H1 (cell line): ENCODE measurements around the gene SLCO4A1. TPM values are rescaled to one million over a fixed set of nuclear protein-coding genes. Genes with fewer than 3 reads are reported as not detected.

Experiments used
- BCL11A ChIP-seq, 2 experiments: IDR thresholded peaks; one replicate each; pipeline ENCODE4 v1.6.1; 2011; ENCODE audit warnings: low read depth in 2 of 2, low read length in 2 of 2, mild to moderate bottlenecking in 2 of 2
- polyA plus RNA-seq, 7 experiments: library from polyadenylated mRNA; depleted of rRNA in 3 of 7; stranded (reverse) in 5 of 7; unstranded in 2 of 7; fragments of >200 nt in 5 of 7; fragments of 200-250 nt in 2 of 7; gene quantifications; 1 replicate in 5 of 7; 2 replicates in 1 of 7; 4 replicates in 1 of 7; pipeline versions ENCODE4 v1.2.1 to v1.2.3, GENCODE V29; 2011 to 2013; ENCODE audit warnings: missing spikeins in 2 of 7, mixed read lengths in 2 of 7
- total RNA-seq: library from RNA; stranded (reverse); fragmentation: NEBNext Ultra II Directional; extraction: Animal tissue kit (Norgen Biotek cat#: 25700); gene quantifications from 2 replicates; pipeline ENCODE4 v1.2.1, GENCODE V29; 2021

SLCO4A1 gene
- total and polyA plus RNA-seq, 2 of the 8 experiments (the other 6 are each of a cell fraction or from before 2014, with no cell fraction given): 10.5 to 18.5 TPM

DNA sequence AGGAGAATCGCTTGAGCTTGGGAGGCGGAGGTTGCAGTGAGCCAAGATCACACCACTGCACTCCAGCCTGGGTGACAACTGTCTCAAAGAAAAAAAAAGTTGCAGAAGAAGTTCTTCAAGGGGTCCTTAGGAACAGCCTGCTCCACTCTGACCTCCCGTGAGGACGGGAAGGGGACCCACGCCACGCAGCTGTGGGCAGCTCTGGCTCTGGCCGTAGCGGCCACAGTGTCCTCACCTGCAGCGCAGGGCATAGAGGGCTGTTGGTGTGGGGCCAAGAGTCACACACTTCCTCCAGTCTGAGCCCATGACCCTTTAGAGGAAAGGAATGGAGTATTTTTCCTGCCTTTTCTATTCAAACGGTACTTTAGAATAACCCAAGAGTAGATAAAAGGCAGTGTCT is 71.7 kb downstream of the SLCO4A1 start (continued):
- no peak for TF ChIP-seq BCL11A (IDR thresholded peaks at IDR 0.05; ENCODE audit: low read depth in 2 of 2, low read length in 2 of 2)
- TF ChIP-seq, all 59 proteins: peak for 0
